ENCODE data around the gene VSX2. TPM values are rescaled to one million over a fixed set of nuclear protein-coding genes. Genes with fewer than 3 reads are reported as not detected.

Gene VSX2
- total RNA-seq, 2 donors from 2014 or later = not detected

GRCh38 chr14:74301594-74302151 lies 62.4 kb downstream of the VSX2 start:
- WGBS, 2 donors = 23 to 25% methylated on average over 22 of the region's 22 CpGs
- intact Hi-C loops (cut with DNase I) = no loop called here
- no peaks in the 10 kb centered on the region for H3K27me3 ChIP-seq
- ATAC-seq (no peak), DNase-seq (no peak)
- TF ChIP-seq POLR2A (IDR thresholded peaks at IDR 0.05) (no peak), CTCF (IDR thresholded peaks at IDR 0.05) (no peak)
- peak overlapping the region; percentile 51 to 79 for H3K4me3 ChIP-seq
- H3K27ac ChIP-seq = peak overlapping the region in 1 of 4 donors; percentile 80
- H3K4me1 ChIP-seq = peaks cover 14% of the 10 kb centered on the region
- H3K9me3 ChIP-seq = no peaks in the 10 kb centered on the region
- H3K36me3 ChIP-seq (replicated peaks in 1 of 2; ENCODE audit: insufficient read depth in 1 of 2, low read depth in 2 of 2) = peaks cover 0 to 4% of the 10 kb centered on the region in 2 donors

GRCh38 chr14:74302152-74302628 lies 62.9 kb downstream of the VSX2 start:
- no peak for DNase-seq
- WGBS, 2 donors = 0 to 1% methylated on average over 6 of the region's 6 CpGs
- intact Hi-C loops (cut with DNase I) = no loop called here
- peaks cover 0 to 4% of the 10 kb centered on the region in 2 donors for H3K36me3 ChIP-seq (replicated peaks in 1 of 2; ENCODE audit: insufficient read depth in 1 of 2, low read depth in 2 of 2)
- peak overlapping the region; percentile 51 to 79 for H3K4me3 ChIP-seq
- peak; percentile 51 for ATAC-seq
- no peaks in the 10 kb centered on the region for H3K9me3 ChIP-seq
- H3K4me1 ChIP-seq = peaks cover 14% of the 10 kb centered on the region
- peak overlapping the region in 3 of 4 donors; percentile 63 to 81 (median 80) for H3K27ac ChIP-seq
- TF ChIP-seq CTCF (IDR thresholded peaks at IDR 0.05) (peak in 6 of 7 experiments; percentile 14 to 52 (median 46)), POLR2A (IDR thresholded peaks at IDR 0.05) (no peak)
- H3K27me3 ChIP-seq = no peaks in the 10 kb centered on the region

- TF ChIP-seq CTCF (IDR thresholded peaks at IDR 0.05) (peak in 6 of 7 experiments; percentile 19 to 65 (median 31)), POLR2A (IDR thresholded peaks at IDR 0.05) (peak; percentile 73 to 95 (median 93))
- peak; percentile 93 to 98 (median 94) for DNase-seq
- H3K4me3 ChIP-seq = peak within 1 kb of the TSS; percentile 51 to 79
- H3K27ac ChIP-seq = peak within 1 kb of the TSS in 3 of 4 donors; percentile 63 to 81 (median 80)
- WGBS, 2 donors = 7 to 17% methylated on average over 28 to 61 of the region's 61 CpGs
- H3K9me3 ChIP-seq = no peaks in the 10 kb centered on the region
- intact Hi-C loops (cut with DNase I) = no loop called here
- no peaks in the 10 kb centered on the region for H3K27me3 ChIP-seq
- H3K4me1 ChIP-seq = peaks cover 14% of the 10 kb centered on the region
- peaks cover 0 to 4% of the 10 kb centered on the region in 2 donors for H3K36me3 ChIP-seq (replicated peaks in 1 of 2; ENCODE audit: insufficient read depth in 1 of 2, low read depth in 2 of 2)
- peak; percentile 99 for ATAC-seq
Observed at GRCh38 chr14:74302634-74303569, 63.7 kb downstream of the VSX2 start, which contains the start of gene ABCD4. TSS of gene ABCD4 (minus strand) at chr14:74302934. CDS start at chr14:74302912, 22 bp downstream.

GRCh38 chr14:74308695-74309094 lies 69.4 kb downstream of the VSX2 start:
- intact Hi-C loops (cut with DNase I) = no loop called here
- Histone ChIP-seq H3K27me3 (no peaks in the 10 kb centered on the region), H3K36me3 (replicated peaks in 1 of 2; ENCODE audit: insufficient read depth in 1 of 2, low read depth in 2 of 2) (no peaks in the 10 kb centered on the region), H3K4me3 (no peak overlapping the region), H3K27ac (no peak overlapping the region), H3K4me1 (no peaks in the 10 kb centered on the region), H3K9me3 (no peaks in the 10 kb centered on the region)
- ATAC-seq (no peak), DNase-seq (no peak)
- no peak for TF ChIP-seq POLR2A (IDR thresholded peaks at IDR 0.05)
- no peak for TF ChIP-seq CTCF (IDR thresholded peaks at IDR 0.05)
- WGBS, 2 donors = 66 to 71% methylated on average over 5 of the region's 5 CpGs

Data from body of pancreas (tissue), 4 donors.